Nephron (organoid): ENCODE measurements around the gene TMEM106C.

Source experiments
- H3K27ac Mint-ChIP-seq, 3 experiments: 2 replicates each; pipeline ENCODE4 v1.8.0; 2020; ENCODE audit warnings: mixed read lengths in 3 of 3, mild to moderate bottlenecking in 2 of 3, moderate library complexity in 1 of 3
- H3K27me3 Mint-ChIP-seq: 2 replicates; pipeline ENCODE4 v1.8.0; 2021; ENCODE audit warnings: low read depth, mild to moderate bottlenecking, moderate library complexity, mixed read lengths
- H3K36me3 Mint-ChIP-seq: 2 replicates; pipeline ENCODE4 v1.8.0; 2020; ENCODE audit warnings: low read depth, mixed read lengths
- H3K4me1 Mint-ChIP-seq: 2 replicates; pipeline ENCODE4 v1.8.0; 2020; ENCODE audit warnings: mixed read lengths
- H3K4me3 Mint-ChIP-seq, 3 experiments: 2 replicates each; pipeline ENCODE4 v1.8.0; 2020; ENCODE audit warnings: mild to moderate bottlenecking in 3 of 3, mixed read lengths in 3 of 3, moderate library complexity in 2 of 3
- H3K9me3 Mint-ChIP-seq: 2 replicates; pipeline ENCODE4 v1.8.0; 2020; ENCODE audit warnings: mixed read lengths
- CTCF ChIP-seq, 3 experiments: fragments of 200-600 bp; sonication (generic); IDR thresholded peaks; one replicate each; pipeline ENCODE4 v1.5.0; 2021; ENCODE audit warnings: antibody characterized with exemption in 3 of 3; ENCODE audit not compliant: unreplicated experiment in 3 of 3

Gene TMEM106C

GRCh38 chr12:47975036-47975620 is 11.7 kb downstream of the TMEM106C start:
- no peaks in the 10 kb centered on the region for H3K9me3 Mint-ChIP-seq
- peaks cover 40% of the 10 kb centered on the region for H3K36me3 Mint-ChIP-seq
- H3K4me1 Mint-ChIP-seq = no peaks in the 10 kb centered on the region
- no peak overlapping the region for H3K4me3 Mint-ChIP-seq
- H3K27ac Mint-ChIP-seq = no peak overlapping the region
- peaks cover 4% of the 10 kb centered on the region for H3K27me3 Mint-ChIP-seq
- TF ChIP-seq CTCF (IDR thresholded peaks at IDR 0.05; ENCODE audit: unreplicated experiment in 3 of 3) = no peak

- no peaks in the 10 kb centered on the region for H3K4me1 Mint-ChIP-seq
- H3K36me3 Mint-ChIP-seq = peaks cover 40% of the 10 kb centered on the region
- no peak overlapping the region for H3K27ac Mint-ChIP-seq
- no peaks in the 10 kb centered on the region for H3K9me3 Mint-ChIP-seq
- H3K27me3 Mint-ChIP-seq = peaks cover 4% of the 10 kb centered on the region
- no peak overlapping the region for H3K4me3 Mint-ChIP-seq
- no peak for TF ChIP-seq CTCF (IDR thresholded peaks at IDR 0.05; ENCODE audit: unreplicated experiment in 3 of 3)
Observed at GRCh38 chr12:47975816-47976215, 12.4 kb downstream of the TMEM106C start.

GRCh38 chr12:47977046-47977771 is 13.8 kb downstream of the TMEM106C start:
- no peak overlapping the region for H3K4me3 Mint-ChIP-seq
- peaks cover 41% of the 10 kb centered on the region for H3K36me3 Mint-ChIP-seq
- TF ChIP-seq CTCF (IDR thresholded peaks at IDR 0.05; ENCODE audit: unreplicated experiment in 3 of 3) = no peak
- H3K4me1 Mint-ChIP-seq = no peaks in the 10 kb centered on the region
- peaks cover 4% of the 10 kb centered on the region for H3K27me3 Mint-ChIP-seq
- H3K9me3 Mint-ChIP-seq = no peaks in the 10 kb centered on the region
- peak overlapping the region in 1 of 3 experiments; percentile 16 for H3K27ac Mint-ChIP-seq

GRCh38 chr12:47977772-47978597 is 14.6 kb downstream of the TMEM106C start:
- Mint-ChIP-seq H3K4me1 (no peaks in the 10 kb centered on the region), H3K27me3 (peaks cover 9% of the 10 kb centered on the region), H3K9me3 (no peaks in the 10 kb centered on the region), H3K36me3 (peaks cover 34% of the 10 kb centered on the region), H3K4me3 (no peak overlapping the region), H3K27ac (peak overlapping the region in 1 of 3 experiments; percentile 16)
- TF ChIP-seq CTCF (IDR thresholded peaks at IDR 0.05; ENCODE audit: unreplicated experiment in 3 of 3) = no peak

- peaks cover 30% of the 10 kb centered on the region for H3K36me3 Mint-ChIP-seq
- H3K9me3 Mint-ChIP-seq = no peaks in the 10 kb centered on the region
- peaks cover 12% of the 10 kb centered on the region for H3K27me3 Mint-ChIP-seq
- H3K4me1 Mint-ChIP-seq = no peaks in the 10 kb centered on the region
- H3K4me3 Mint-ChIP-seq = no peak overlapping the region
- no peak overlapping the region for H3K27ac Mint-ChIP-seq
- TF ChIP-seq CTCF (IDR thresholded peaks at IDR 0.05; ENCODE audit: unreplicated experiment in 3 of 3) = no peak
Observed at GRCh38 chr12:47978598-47978873, 15.1 kb downstream of the TMEM106C start.
